SK-N-SH (cell line): ENCODE data around the gene MCTP2. TPM values are rescaled to one million over a fixed set of nuclear protein-coding genes. Genes with fewer than 3 reads are reported as not detected.

Source experiments
- CTCF ChIA-PET: fragments of 300-600, 350-600 bp; formaldehyde crosslinking; extraction: SDS; loops from one replicate; lab custom pipeline; 2021; lab: Yijun Ruan, JAX
- POLR2A ChIA-PET: fragments of 350-600 bp; sonication (Branson Sonifier 250); formaldehyde crosslinking; extraction: SDS; loops from one replicate; lab custom pipeline; 2020; ENCODE audit warnings: antibody characterized with exemption, inconsistent platforms; lab: Yijun Ruan, JAX
- DNase-seq: peaks from one replicate; pipeline ENCODE4 v3.0.0; 2012
- H2AFZ ChIP-seq: fragments of 200-600 bp; sonication (generic); 2 replicates; pipeline ENCODE4 v1.8.1; 2016; ENCODE audit warnings: antibody characterized with exemption, mild to moderate bottlenecking, low read depth
- H3F3A ChIP-seq: fragments of 200-600 bp; sonication (generic); replicated peaks from 2 replicates; pipeline ENCODE3; 2016; ENCODE audit warnings: antibody characterized with exemption, mild to moderate bottlenecking; ENCODE audit not compliant: insufficient read depth
- H3K27ac ChIP-seq, 2 experiments: fragments of 200-500 bp in 1 of 2; fragments of 200-600 bp in 1 of 2; sonication (Bioruptor generic) in 1 of 2; sonication (generic), shearing (Covaris generic) in 1 of 2; 2 replicates each; pipeline versions ENCODE4 v1.5.1 to v1.6.1; 2014 to 2016; ENCODE audit warnings: low read depth in 2 of 2, inconsistent platforms in 1 of 2, low read length in 1 of 2, mild to moderate bottlenecking in 1 of 2, mixed read lengths in 1 of 2
- H3K27me3 ChIP-seq: fragments of 200-600 bp; sonication (generic), shearing (Covaris generic); 2 replicates; pipeline ENCODE4 v1.6.1; 2016; ENCODE audit warnings: mixed run types; ENCODE audit not compliant: insufficient read depth
- H3K36me3 ChIP-seq, 2 experiments: fragments of 200-500 bp in 1 of 2; fragments of 200-600 bp in 1 of 2; sonication (Bioruptor generic) in 1 of 2; sonication (generic) in 1 of 2; replicated peaks in 1 of 2; 2 replicates each; pipeline versions ENCODE3 to v1.5.1; 2014 to 2016; ENCODE audit warnings: low read length in 1 of 2, mild to moderate bottlenecking in 1 of 2; ENCODE audit not compliant: insufficient read depth in 2 of 2, control insufficient read depth in 1 of 2
- H3K4me1 ChIP-seq, 2 experiments: fragments of 200-500 bp in 1 of 2; fragments of 200-600 bp in 1 of 2; sonication (Bioruptor generic) in 1 of 2; sonication (generic), shearing (Covaris generic) in 1 of 2; 2 replicates each; pipeline versions ENCODE4 v1.5.1 to v1.6.1; 2014 to 2016; ENCODE audit warnings: low read depth in 1 of 2, low read length in 1 of 2, mixed run types in 1 of 2; ENCODE audit not compliant: insufficient read depth in 2 of 2, control insufficient read depth in 1 of 2
- H3K4me2 ChIP-seq: fragments of 200-600 bp; sonication (generic), shearing (Covaris generic); 2 replicates; pipeline ENCODE4 v1.6.1; 2017; ENCODE audit warnings: mixed run types
- H3K4me3 ChIP-seq, 2 experiments: fragments of 200-500 bp in 1 of 2; fragments of 200-600 bp in 1 of 2; sonication (Bioruptor generic) in 1 of 2; sonication (generic), shearing (Covaris generic) in 1 of 2; 2 replicates each; pipeline versions ENCODE4 v1.5.1 to v1.8.1; 2014 to 2016; ENCODE audit warnings: low read depth in 2 of 2, inconsistent platforms in 1 of 2, low read length in 1 of 2, mild to moderate bottlenecking in 1 of 2, mixed read lengths in 1 of 2, moderate library complexity in 1 of 2
- H3K79me2 ChIP-seq: fragments of 200-600 bp; sonication (generic); 2 replicates; pipeline ENCODE4 v1.8.1; 2017; ENCODE audit warnings: mild to moderate bottlenecking; ENCODE audit not compliant: insufficient read depth
- H3K9ac ChIP-seq: fragments of 200-600 bp; sonication (generic); 2 replicates; pipeline ENCODE4 v1.6.1; 2017; ENCODE audit warnings: mixed run types
- H3K9me2 ChIP-seq: fragments of 200-600 bp; sonication (generic); 2 replicates; pipeline ENCODE4 v1.6.1; 2017; ENCODE audit warnings: mixed run types
- H3K9me3 ChIP-seq: fragments of 200-600 bp; sonication (generic); 2 replicates; pipeline ENCODE4 v1.6.1; 2017; ENCODE audit warnings: mixed run types, mild to moderate bottlenecking, moderate library complexity
- H4K20me1 ChIP-seq: fragments of 200-600 bp; sonication (generic); 2 replicates; pipeline ENCODE4 v1.6.1; 2017; ENCODE audit warnings: mild to moderate bottlenecking, mixed run types; ENCODE audit not compliant: insufficient read depth
- CTCF ChIP-seq: fragments of 200-600 bp; sonication (generic); IDR thresholded peaks from 2 replicates; pipeline ENCODE4 v1.6.1; 2017; ENCODE audit warnings: antibody characterized with exemption, mild to moderate bottlenecking, moderate library complexity
- EZH2phosphoT487 ChIP-seq: fragments of 200-600 bp; sonication (generic); IDR thresholded peaks from 2 replicates; pipeline ENCODE4 v1.6.1; 2017; ENCODE audit warnings: low read depth, mixed run types, mild to moderate bottlenecking, antibody characterized with exemption, moderate library complexity, borderline replicate concordance
- GABPA ChIP-seq: IDR thresholded peaks from 2 replicates; pipeline ENCODE4 v1.4.0; 2012; ENCODE audit warnings: low read depth, mild to moderate bottlenecking
- MXI1 ChIP-seq: IDR thresholded peaks from 2 replicates; pipeline ENCODE4 v1.6.1; 2012; ENCODE audit warnings: mild to moderate bottlenecking, low read depth, low read length, improper control_type of control experiment
- NFIC ChIP-seq: IDR thresholded peaks from 2 replicates; pipeline ENCODE4 v1.4.0; 2012; ENCODE audit warnings: borderline replicate concordance
- RAD21 ChIP-seq: IDR thresholded peaks from 2 replicates; pipeline ENCODE4 v1.6.1; 2012; ENCODE audit warnings: mild to moderate bottlenecking, low read length
- RCOR1 ChIP-seq: fragments of 150-350 bp; IDR thresholded peaks from 2 replicates; pipeline ENCODE4 v1.6.1; 2017; ENCODE audit warnings: antibody characterized with exemption, low read length
- REST ChIP-seq: IDR thresholded peaks from 2 replicates; pipeline ENCODE4 v1.6.1; 2012; ENCODE audit warnings: mild to moderate bottlenecking, low read depth, low read length, moderate library complexity
- RFX5 ChIP-seq: IDR thresholded peaks from 2 replicates; pipeline ENCODE4 v1.6.1; 2012; ENCODE audit warnings: mild to moderate bottlenecking, improper control_type of control experiment, low read length
- SIN3A ChIP-seq: IDR thresholded peaks from 2 replicates; pipeline ENCODE4 v1.6.1; 2012; ENCODE audit warnings: low read depth, mild to moderate bottlenecking, low read length, moderate library complexity, borderline replicate concordance
- TAF1 ChIP-seq: IDR thresholded peaks from 2 replicates; pipeline ENCODE4 v1.6.1; 2012; ENCODE audit warnings: low read depth, mild to moderate bottlenecking, low read length, moderate library complexity, borderline replicate concordance
- USF1 ChIP-seq: IDR thresholded peaks from 2 replicates; pipeline ENCODE4 v1.4.0; 2012; ENCODE audit warnings: low read depth, borderline replicate concordance
- ZBTB33 ChIP-seq: IDR thresholded peaks from 2 replicates; pipeline ENCODE4 v1.4.0; 2012; ENCODE audit warnings: low read depth, borderline replicate concordance
- WGBS: methylation state at CpG from one replicate; pipeline ENCODE4 v1.1.6; 2017; ENCODE audit warnings: low lambda C conversion rate; 5-methylcytosine and 5-hydroxymethylcytosine counted together
- polyA plus RNA-seq, 3 experiments: library from polyadenylated mRNA; depleted of rRNA; stranded (reverse); fragments of >200 nt; gene quantifications; 2 replicates each; pipeline ENCODE4 v1.2.3, GENCODE V29; 2012

MCTP2 gene
- polyA plus RNA-seq, 1 of the 3 experiments (the other 2 are of a cell fraction) = 0.26 TPM

GRCh38 chr15:94229591-94230369 is 1.6 kb upstream of the MCTP2 start:
- WGBS = 58% methylated on average over 10 of the region's 10 CpGs
- CTCF ChIA-PET = interaction anchor here (1.0 to 3.6 kb wide), 7 partner anchors 9 to 110 kb away, joined by 3 to 12 read pairs (median 6); no protein-coding TSS in a partner anchor
- H3K9me3 ChIP-seq = no peaks in the 10 kb centered on the region; the same call in 1 of the 2 replicates
- H3K4me1 ChIP-seq = peaks cover 0 to 5% of the 10 kb centered on the region in 2 experiments; a peak in 2 of 4 replicates
- POLR2A ChIA-PET = no interaction called here
- H3K9ac ChIP-seq = no peak overlapping the region
- H3K4me2 ChIP-seq = no peak overlapping the region
- H3F3A ChIP-seq = no peaks in the 10 kb centered on the region
- TF ChIP-seq ZBTB33 = no peak
- TF ChIP-seq NFIC = no peak
- no peak for TF ChIP-seq RFX5
- TF ChIP-seq MXI1 = no peak
- no peak for TF ChIP-seq SIN3A
- TF ChIP-seq USF1 = no peak
- TF ChIP-seq EZH2phosphoT487 = no peak
- no peak for TF ChIP-seq CTCF
- TF ChIP-seq REST = no peak
- TF ChIP-seq TAF1 = no peak
- no peak for TF ChIP-seq GABPA
- no peak for TF ChIP-seq RCOR1
- TF ChIP-seq RAD21 = no peak
- TF ChIP-seq, all 33 proteins: peak for 0
- H3K79me2 ChIP-seq = no peaks in the 10 kb centered on the region
- no peak for DNase-seq
- H3K4me3 ChIP-seq = no peak overlapping the region
- no peak overlapping the region for H2AFZ ChIP-seq
- H3K27ac ChIP-seq = no peak overlapping the region
- H4K20me1 ChIP-seq = no peaks in the 10 kb centered on the region
- H3K36me3 ChIP-seq = no peaks in the 10 kb centered on the region
- no peaks in the 10 kb centered on the region for H3K9me2 ChIP-seq
- H3K27me3 ChIP-seq = no peaks in the 10 kb centered on the region
